ENCODE measurements around the gene ENPP6.

ENPP6 gene

GRCh38 chr4:184122631-184123408, 94.9 kb downstream of the ENPP6 start:
- DNase-seq (ENCODE audit: extremely low read depth, low read depth): no peak
- TF ChIP-seq CTCF (IDR thresholded peaks at IDR 0.05; ENCODE audit: low read depth, low read length): no peak

GRCh38 chr4:184120549-184121127, 97.0 kb downstream of the ENPP6 start:
- no peak for TF ChIP-seq CTCF (IDR thresholded peaks at IDR 0.05; ENCODE audit: low read depth, low read length)
- no peak for DNase-seq (ENCODE audit: extremely low read depth, low read depth)

GRCh38 chr4:184117662-184118199, 99.9 kb downstream of the ENPP6 start:
- DNase-seq (ENCODE audit: extremely low read depth, low read depth): no peak
- no peak for TF ChIP-seq CTCF (IDR thresholded peaks at IDR 0.05; ENCODE audit: low read depth, low read length)

- no peak for TF ChIP-seq CTCF (IDR thresholded peaks at IDR 0.05; ENCODE audit: low read depth, low read length)
- no peak for DNase-seq (ENCODE audit: extremely low read depth, low read depth)
Measured at GRCh38 chr4:184115399-184115798, 102.3 kb downstream of the ENPP6 start.

- TF ChIP-seq CTCF (IDR thresholded peaks at IDR 0.05; ENCODE audit: low read depth, low read length): no peak
- DNase-seq (ENCODE audit: extremely low read depth, low read depth): no peak
Measured at GRCh38 chr4:184114431-184114830, 103.2 kb downstream of the ENPP6 start.

GRCh38 chr4:184112006-184112550, 105.6 kb downstream of the ENPP6 start:
- TF ChIP-seq CTCF (IDR thresholded peaks at IDR 0.05; ENCODE audit: low read depth, low read length): no peak
- DNase-seq (ENCODE audit: extremely low read depth, low read depth): no peak

- no peak for DNase-seq (ENCODE audit: extremely low read depth, low read depth)
- TF ChIP-seq CTCF (IDR thresholded peaks at IDR 0.05; ENCODE audit: low read depth, low read length): no peak
Measured at GRCh38 chr4:184111233-184111832, 106.3 kb downstream of the ENPP6 start.

Measured in AG09319 (cell line).